ENCODE data around the gene EEF1AKMT2. TPM values are rescaled to one million over a fixed set of nuclear protein-coding genes. Genes with fewer than 3 reads are reported as not detected.

Gene EEF1AKMT2
- polyA plus RNA-seq, 5 donors, result 31.6 to 50.8 (median 34.8) TPM

Other genes starting within 250 kb of the EEF1AKMT2 start
- gene FAM53B, start 47.5 kb downstream of the EEF1AKMT2 start, polyA plus RNA-seq (ENCODE audit: insufficient read depth in 1 of 5, insufficient read length in 5 of 5, low replicate concordance in 1 of 5), result 10 to 100 TPM; 12.9 to 28.6 (median 19.2) TPM
- 10 to 100 TPM; 16.9 to 26.6 (median 22.5) TPM for gene ABRAXAS2, start 9.9 kb upstream of the EEF1AKMT2 start, polyA plus RNA-seq (ENCODE audit: insufficient read depth in 1 of 5, insufficient read length in 5 of 5, low replicate concordance in 1 of 5)
- gene ZRANB1, start 150.2 kb upstream of the EEF1AKMT2 start, polyA plus RNA-seq (ENCODE audit: insufficient read depth in 1 of 5, insufficient read length in 5 of 5, low replicate concordance in 1 of 5), result 10 to 100 TPM; 23.1 to 31.2 (median 28.3) TPM